Common myeloid progenitor, CD34-positive (primary cell): ENCODE data around the gene EFCAB5.
A peak's percentile ranks its signal among the peaks of the same experiment; 100 is the strongest.

Experiments used
- CTCF ChIA-PET: fragments of 350-600 bp; sonication (Branson Sonifier 250); formaldehyde crosslinking; loops from one replicate; lab custom pipeline; 2021; ENCODE audit warnings: antibody characterized with exemption; lab: Charles Lee
- POLR2A ChIA-PET: fragments of 350-600 bp; sonication (Branson Sonifier 250); formaldehyde crosslinking; loops from one replicate; lab custom pipeline; 2021; ENCODE audit warnings: antibody characterized with exemption; lab: Charles Lee
- DNase-seq, 3 donors: peaks; one replicate each; pipeline versions ENCODE4 v3.0.0 to v3.0.0-alpha.2; 2013
- H3K27ac ChIP-seq, 2 experiments: 1 replicate in 1 of 2; 2 replicates in 1 of 2; pipeline ENCODE4 v1.7.0; 2013; ENCODE audit warnings: inconsistent platforms in 2 of 2, low read length in 2 of 2, mild to moderate bottlenecking in 2 of 2, low read depth in 1 of 2, moderate library complexity in 1 of 2; ENCODE audit not compliant: severe bottlenecking in 2 of 2, insufficient read depth in 1 of 2, poor library complexity in 1 of 2
- H3K27me3 ChIP-seq, 5 experiments: replicated peaks in 2 of 5; 1 replicate in 3 of 5; 2 replicates in 2 of 5; pipeline versions ENCODE4 v1.6.1 to v1.7.0; 2013; ENCODE audit warnings: low read length in 4 of 5, mild to moderate bottlenecking in 2 of 5, moderate library complexity in 2 of 5, inconsistent platforms in 1 of 5; ENCODE audit not compliant: insufficient read depth in 5 of 5, control insufficient read depth in 4 of 5
- H3K36me3 ChIP-seq, 4 experiments: 1 replicate in 2 of 4; 2 replicates in 2 of 4; pipeline versions ENCODE4 v1.6.1 to v1.7.0; 2013; ENCODE audit warnings: low read length in 3 of 4, control low read depth in 1 of 4, mild to moderate bottlenecking in 1 of 4; ENCODE audit not compliant: control insufficient read depth in 4 of 4, insufficient read depth in 4 of 4
- H3K4me1 ChIP-seq, 4 experiments: 1 replicate in 3 of 4; 2 replicates in 1 of 4; pipeline versions ENCODE4 v1.6.1 to v1.7.1; 2013; ENCODE audit warnings: low read length in 3 of 4, mild to moderate bottlenecking in 3 of 4, control low read depth in 1 of 4, inconsistent platforms in 1 of 4, moderate library complexity in 1 of 4; ENCODE audit not compliant: control insufficient read depth in 4 of 4, insufficient read depth in 4 of 4; ENCODE audit errors: control extremely low read depth in 1 of 4
- H3K4me3 ChIP-seq, 7 experiments: 1 replicate in 4 of 7; 2 replicates in 3 of 7; pipeline versions ENCODE4 v1.5.1 to v1.7.0; 2013; ENCODE audit warnings: mild to moderate bottlenecking in 7 of 7, low read length in 6 of 7, moderate library complexity in 6 of 7, inconsistent platforms in 2 of 7, low read depth in 2 of 7, control low read depth in 1 of 7; ENCODE audit not compliant: insufficient read depth in 4 of 7, control insufficient read depth in 1 of 7; ENCODE audit errors: extremely low read depth in 1 of 7
- H3K9me3 ChIP-seq, 5 experiments: 1 replicate in 4 of 5; 2 replicates in 1 of 5; pipeline versions ENCODE4 v1.6.1 to v1.7.1; 2013; ENCODE audit warnings: low read length in 4 of 5, mild to moderate bottlenecking in 2 of 5, inconsistent platforms in 1 of 5, low read depth in 1 of 5, moderate library complexity in 1 of 5; ENCODE audit not compliant: control insufficient read depth in 4 of 5, insufficient read depth in 2 of 5; ENCODE audit errors: control extremely low read depth in 1 of 5
- WGBS: methylation state at CpG from one replicate; pipeline ENCODE4 v1.1.5; 2013; ENCODE audit not compliant: insufficient coverage; 5-methylcytosine and 5-hydroxymethylcytosine counted together

Gene EFCAB5

GRCh38 chr17:29927546-29927945, 13.9 kb upstream of the EFCAB5 start:
- DNase-seq: no peak
- Histone ChIP-seq H3K4me3 (no peak overlapping the region), H3K27ac (no peak overlapping the region), H3K27me3 (no peaks in the 10 kb centered on the region), H3K9me3 (no peaks in the 10 kb centered on the region), H3K4me1 (peaks cover 14 to 44% (median 26%) of the 10 kb centered on the region in 4 experiments), H3K36me3 (peaks cover 0 to 2% (median 0%) of the 10 kb centered on the region in 4 experiments)
- ChIA-PET CTCF (interaction anchor here (1.2 to 1.9 kb wide), 3 partner anchors 8 to 120 kb away, joined by 3 to 5 read pairs (median 4); no protein-coding TSS in a partner anchor), POLR2A (no interaction called here)
- WGBS: 0% methylated on average over 1 of the region's 1 CpG

GRCh38 chr17:29929006-29929532, 12.4 kb upstream of the EFCAB5 start:
- peaks cover 0 to 2% (median 0%) of the 10 kb centered on the region in 4 experiments for H3K36me3 ChIP-seq
- no peaks in the 10 kb centered on the region for H3K9me3 ChIP-seq
- H3K27me3 ChIP-seq: no peaks in the 10 kb centered on the region
- peaks cover 14 to 44% (median 26%) of the 10 kb centered on the region in 4 experiments for H3K4me1 ChIP-seq
- 1% methylated on average over 10 of the region's 13 CpGs for WGBS
- peak overlapping the region; percentile 83 to 98 (median 94) for H3K4me3 ChIP-seq
- ChIA-PET CTCF (interaction anchor here (1.9 to 9.0 kb wide), 4 partner anchors 9 to 121 kb away, joined by 5 to 163 read pairs (median 25); no protein-coding TSS in a partner anchor), POLR2A (interaction anchor here (0.7 kb wide), 1 partner anchor 9 kb away, joined by 3 read pairs; no protein-coding TSS in a partner anchor)
- H3K27ac ChIP-seq: peak overlapping the region; percentile 67 to 91
- DNase-seq: peak in 2 of 3 donors; percentile 66 to 70

GRCh38 chr17:29929533-29930408, 11.7 kb upstream of the EFCAB5 start, which contains the start of gene SSH2:
TSS of gene SSH2 (minus strand) at chr17:29930228. CDS start at chr17:29930000, 228 bp downstream.
- ChIA-PET CTCF (interaction anchor here (0.9 to 9.0 kb wide), 13 partner anchors 10 to 312 kb away, joined by 3 to 163 read pairs (median 12); no protein-coding TSS in a partner anchor), POLR2A (interaction anchor here (0.6 to 2.3 kb wide), 4 partner anchors 11 to 510 kb away, joined by 3 to 7 read pairs (median 6); no protein-coding TSS in a partner anchor)
- Histone ChIP-seq H3K9me3 (no peaks in the 10 kb centered on the region), H3K4me3 (peak within 1 kb of the TSS; percentile 83 to 98 (median 94)), H3K27me3 (no peaks in the 10 kb centered on the region), H3K27ac (peak within 1 kb of the TSS; percentile 67 to 91), H3K4me1 (peaks cover 14 to 44% (median 26%) of the 10 kb centered on the region in 4 experiments), H3K36me3 (peaks cover 0 to 1% (median 0%) of the 10 kb centered on the region in 4 experiments)
- peak; percentile 84 to 92 (median 90) for DNase-seq
- 0% methylated on average over 44 of the region's 71 CpGs for WGBS

- Histone ChIP-seq H3K9me3 (no peaks in the 10 kb centered on the region), H3K4me3 (peak overlapping the region; percentile 83 to 98 (median 94)), H3K4me1 (peaks cover 14 to 44% (median 26%) of the 10 kb centered on the region in 4 experiments), H3K27ac (peak overlapping the region; percentile 67 to 91), H3K27me3 (no peaks in the 10 kb centered on the region), H3K36me3 (no peaks in the 10 kb centered on the region)
- CTCF ChIA-PET: interaction anchor here (0.6 to 9.0 kb wide), 39 partner anchors 10 to 363 kb away, joined by 3 to 163 read pairs (median 4); partner anchors contain the start of gene EFCAB5
- WGBS: 0% methylated on average over 11 of the region's 20 CpGs
- POLR2A ChIA-PET: interaction anchor here (0.6 to 2.3 kb wide), 4 partner anchors 11 to 511 kb away, joined by 3 to 7 read pairs (median 6); no protein-coding TSS in a partner anchor
- DNase-seq: no peak
Measured at GRCh38 chr17:29930409-29931010, 10.9 kb upstream of the EFCAB5 start.

DNA sequence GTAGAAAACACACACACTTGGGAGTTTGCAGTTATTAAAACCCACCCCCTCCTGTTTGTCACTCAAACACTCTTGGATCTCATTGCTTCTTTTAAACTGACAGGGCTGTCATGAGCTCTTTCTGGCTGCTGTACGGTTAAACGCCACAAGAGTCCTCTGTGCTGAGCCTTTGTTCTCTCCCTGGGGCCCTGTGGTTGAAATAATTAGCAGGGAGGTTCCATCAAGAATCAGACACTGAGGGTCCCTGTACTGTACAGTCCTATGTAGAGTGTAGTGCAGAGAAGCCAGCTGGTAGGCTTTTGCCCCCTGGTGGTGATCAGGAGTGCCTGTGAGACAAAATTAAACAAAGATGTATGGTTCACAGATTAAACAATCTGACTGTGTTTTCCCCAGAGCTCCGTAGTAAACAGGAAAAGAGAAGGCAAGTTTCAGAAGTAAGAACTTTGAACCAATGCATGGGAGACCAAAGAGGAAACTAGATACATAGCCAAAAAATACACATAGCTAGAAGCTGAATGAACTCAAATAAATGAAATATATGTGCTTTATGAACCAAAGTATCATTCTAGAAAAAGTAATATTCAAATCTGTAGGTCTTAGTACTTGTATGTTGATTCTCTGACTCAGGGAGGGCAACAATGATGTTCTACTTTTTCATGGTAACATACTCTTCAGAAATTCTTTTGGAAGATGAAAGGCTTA, 10.1 kb upstream of the EFCAB5 start:
- no peaks in the 10 kb centered on the region for H3K36me3 ChIP-seq
- H3K4me1 ChIP-seq: peaks cover 14 to 44% (median 26%) of the 10 kb centered on the region in 4 experiments
- DNase-seq: peak; percentile 91 to 96 (median 95)
- no peak overlapping the region for H3K27ac ChIP-seq
- ChIA-PET POLR2A (interaction anchor here (1.2 to 2.3 kb wide), 3 partner anchors 12 to 291 kb away, joined by 3 to 6 read pairs (median 5); no protein-coding TSS in a partner anchor), CTCF (interaction anchor here (0.6 to 9.0 kb wide), 53 partner anchors 8 to 364 kb away, joined by 3 to 163 read pairs (median 4); partner anchors contain the start of gene EFCAB5)
- H3K9me3 ChIP-seq: no peaks in the 10 kb centered on the region
- WGBS: 0% methylated on average over 3 of the region's 3 CpGs
- H3K27me3 ChIP-seq: no peaks in the 10 kb centered on the region
- peak overlapping the region in 6 of 7 experiments; percentile 83 to 98 (median 94) for H3K4me3 ChIP-seq

GRCh38 chr17:29933379-29933778, 8.1 kb upstream of the EFCAB5 start:
- H3K36me3 ChIP-seq: no peaks in the 10 kb centered on the region
- H3K27ac ChIP-seq: no peak overlapping the region
- POLR2A ChIA-PET: interaction anchor here (1.5 kb wide), 1 partner anchor 15 kb away, joined by 3 read pairs; no protein-coding TSS in a partner anchor
- peaks cover 12 to 27% (median 18%) of the 10 kb centered on the region in 4 experiments for H3K4me1 ChIP-seq
- H3K9me3 ChIP-seq: no peaks in the 10 kb centered on the region
- DNase-seq: no peak
- H3K27me3 ChIP-seq: no peaks in the 10 kb centered on the region
- CTCF ChIA-PET: interaction anchor here (0.8 to 9.0 kb wide), 3 partner anchors 66 to 294 kb away, joined by 3 to 163 read pairs (median 3); no protein-coding TSS in a partner anchor
- WGBS: 48% methylated on average over 2 of the region's 2 CpGs
- no peak overlapping the region for H3K4me3 ChIP-seq
